PC-3 (cell line): ENCODE data around the gene ANXA6. TPM values are rescaled to one million over a fixed set of nuclear protein-coding genes. Genes with fewer than 3 reads are reported as not detected.

ENCODE experiments used
- ATAC-seq: fragments of 200-7000 bp; cut with Tn5 transposase; 2 replicates; pipeline ENCODE4 v1.9.1; 2020; ENCODE audit warnings: mild to moderate bottlenecking, moderate library complexity
- BruUV-seq: library from RNA; stranded (reverse); fragments of 400-500 nt; replicated peaks from 2 replicates; lab custom pipeline; 2021; lab: Mats Ljungman, UMichigan
- CTCF ChIA-PET: fragments of 300-600 bp; sonication (Branson Sonifier 250); formaldehyde crosslinking; loops from one replicate; lab custom pipeline; 2022; ENCODE audit warnings: antibody characterized with exemption; lab: Charles Lee
- POLR2A ChIA-PET: fragments of 300-600 bp; sonication (Branson Sonifier 250); formaldehyde crosslinking; loops from one replicate; lab custom pipeline; 2022; ENCODE audit warnings: antibody characterized with exemption; ENCODE audit not compliant: unreplicated experiment; lab: Charles Lee
- DNase-seq: peaks from one replicate; pipeline ENCODE4 v3.0.0-alpha.2; 2015
- H2AFZ ChIP-seq: fragments of 300-600 bp; sonication (generic); 2 replicates; pipeline ENCODE4 v1.6.0; 2016; ENCODE audit warnings: antibody characterized with exemption, low read length
- H3F3A ChIP-seq: fragments of 300-600 bp; sonication (generic); one replicate; pipeline ENCODE4 v1.6.0; 2017; ENCODE audit warnings: antibody characterized with exemption, low read length, control low read depth, mild to moderate bottlenecking; ENCODE audit not compliant: unreplicated experiment
- H3K27ac ChIP-seq: fragments of 300-600 bp; sonication (generic); 2 replicates; pipeline ENCODE4 v1.5.1; 2016; ENCODE audit warnings: mild to moderate bottlenecking, low read length
- H3K27me3 ChIP-seq: fragments of 300-600 bp; sonication (generic); 2 replicates; pipeline ENCODE4 v1.6.1; 2016; ENCODE audit warnings: low read length, mixed read lengths
- H3K36me3 ChIP-seq: fragments of 300-600 bp; sonication (generic); 2 replicates; pipeline ENCODE4 v1.6.1; 2016; ENCODE audit warnings: low read depth, mixed run types, low read length, mixed read lengths
- H3K4me1 ChIP-seq: fragments of 300-600 bp; sonication (generic); 2 replicates; pipeline ENCODE4 v1.5.1; 2016; ENCODE audit warnings: low read length; ENCODE audit not compliant: insufficient read depth
- H3K4me2 ChIP-seq: fragments of 300-600 bp; sonication (generic); 2 replicates; pipeline ENCODE4 v1.6.0; 2016; ENCODE audit warnings: low read length
- H3K4me3 ChIP-seq: fragments of 300-600 bp; sonication (generic); 2 replicates; pipeline ENCODE4 v1.5.1; 2016; ENCODE audit warnings: mild to moderate bottlenecking, low read length, mixed read lengths
- H3K79me2 ChIP-seq: fragments of 300-600 bp; sonication (generic); 2 replicates; pipeline ENCODE4 v1.6.1; 2017; ENCODE audit warnings: low read length, mixed read lengths
- H3K9ac ChIP-seq: fragments of 300-600 bp; sonication (generic); 2 replicates; pipeline ENCODE4 v1.6.0; 2016; ENCODE audit warnings: mild to moderate bottlenecking, low read length
- H3K9me2 ChIP-seq: fragments of 300-600 bp; sonication (generic); replicated peaks from 2 replicates; pipeline ENCODE4 v1.6.1; 2016; ENCODE audit warnings: mixed run types, low read length, mixed read lengths
- H3K9me3 ChIP-seq: fragments of 300-600 bp; sonication (generic); 2 replicates; pipeline ENCODE4 v1.6.1; 2016; ENCODE audit warnings: low read length, mixed read lengths
- H4K20me1 ChIP-seq: fragments of 300-600 bp; sonication (generic); 2 replicates; pipeline ENCODE4 v1.6.1; 2016; ENCODE audit warnings: low read length, mixed read lengths
- CTCF ChIP-seq: fragments of 300-600 bp; sonication (generic); conservative IDR thresholded peaks from 2 replicates; pipeline ENCODE4 v1.5.1; 2017; ENCODE audit warnings: antibody characterized with exemption, low read depth, mild to moderate bottlenecking, low read length
- EZH2 ChIP-seq: fragments of 300-600 bp; sonication (generic); IDR thresholded peaks from one replicate; pipeline ENCODE4 v1.6.1; 2017; ENCODE audit warnings: antibody characterized with exemption, mild to moderate bottlenecking, low read length; ENCODE audit not compliant: unreplicated experiment
- EZH2phosphoT487 ChIP-seq: fragments of 300-600 bp; sonication (generic); IDR thresholded peaks from 2 replicates; pipeline ENCODE4 v1.6.1; 2018; ENCODE audit warnings: mild to moderate bottlenecking, antibody characterized with exemption, low read length, borderline replicate concordance
- intact Hi-C: fragments of 100-400 bp; cut with micrococcal nuclease; formaldehyde crosslinking; loops from 2 replicates; pipeline ENCODE4 v1.9.0; 2023
- total RNA-seq: library from RNA; depleted of rRNA; stranded (reverse); fragments of >200 nt; gene quantifications from 2 replicates; pipeline ENCODE4 v1.2.3, GENCODE V29; 2014

The ANXA6 gene
- total RNA-seq, 1 experiment from 2014 or later = 122 TPM

- Histone ChIP-seq H3K4me2 (no peak overlapping the region), H3K4me3 (no peak overlapping the region), H3K27ac (no peak overlapping the region), H3K9me2 (no peaks in the 10 kb centered on the region), H3K9ac (no peak overlapping the region), H3K36me3 (peaks cover 17% of the 10 kb centered on the region), H4K20me1 (0 out of 2 replicates have a peak, but pooled peaks cover 3% of the 10 kb centered on the region), H3F3A (no peaks in the 10 kb centered on the region), H3K27me3 (no peaks in the 10 kb centered on the region), H3K79me2 (no peaks in the 10 kb centered on the region), H2AFZ (no peak overlapping the region), H3K4me1 (no peaks in the 10 kb centered on the region), H3K9me3 (no peaks in the 10 kb centered on the region)
- ATAC-seq (no peak), DNase-seq (no peak)
- BruUV-seq = no TSS peak
- intact Hi-C loops = no loop called here
- TF ChIP-seq CTCF = no peak
- TF ChIP-seq EZH2phosphoT487 = no peak
- no peak for TF ChIP-seq EZH2
- POLR2A ChIA-PET = no interaction called here
- CTCF ChIA-PET = no interaction called here
Measured at GRCh38 chr5:151118913-151119575, 38.5 kb downstream of the ANXA6 start.

DNA sequence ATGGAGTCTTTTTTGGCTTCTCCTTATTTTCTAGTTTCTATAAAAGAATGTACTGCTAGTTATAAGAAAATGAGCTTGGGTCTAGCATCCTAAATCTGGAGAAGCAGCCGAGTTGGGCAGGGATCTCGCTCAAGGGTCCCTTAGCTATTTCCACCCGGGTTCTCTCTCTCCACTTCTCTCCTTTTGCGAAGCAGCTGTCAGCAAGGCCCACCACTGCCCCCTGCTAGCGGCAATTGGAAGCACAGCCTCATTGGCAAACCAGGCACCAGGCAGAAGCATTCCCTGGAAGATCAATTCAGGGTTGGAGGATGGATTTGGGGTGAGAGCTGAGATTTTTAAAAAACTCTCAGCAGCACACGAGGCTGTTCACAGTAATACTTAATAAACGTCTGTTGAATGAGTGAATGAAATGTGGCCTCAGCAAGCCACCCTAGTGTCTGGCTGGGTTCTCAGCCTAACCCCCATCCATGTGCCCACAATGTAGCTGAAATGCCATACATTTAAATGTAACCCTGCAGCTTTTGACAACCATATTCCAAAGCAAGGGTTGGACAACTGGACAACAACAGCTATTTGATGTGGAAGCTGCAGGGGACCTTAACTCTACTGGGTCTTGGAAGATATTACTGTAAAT, 42.2 kb downstream of the ANXA6 start:
- Histone ChIP-seq H3K4me3 (no peak overlapping the region), H3K9me3 (no peaks in the 10 kb centered on the region), H3K9ac (no peak overlapping the region), H3K4me2 (no peak overlapping the region), H3K9me2 (no peaks in the 10 kb centered on the region), H3K27ac (no peak overlapping the region), H4K20me1 (0 out of 2 replicates have a peak, but pooled peaks cover 3% of the 10 kb centered on the region), H3K36me3 (peaks cover 7% of the 10 kb centered on the region; the same call in 1 of the 2 replicates), H3K4me1 (no peaks in the 10 kb centered on the region), H3K27me3 (no peaks in the 10 kb centered on the region), H3F3A (no peaks in the 10 kb centered on the region), H3K79me2 (no peaks in the 10 kb centered on the region), H2AFZ (no peak overlapping the region)
- intact Hi-C loops = loop anchor here (1.0 kb wide), 3 partner anchors 64 to 314 kb away; no protein-coding TSS in a partner anchor
- ATAC-seq (peak; percentile 86), DNase-seq (peak; percentile 77)
- CTCF ChIA-PET = interaction anchor here (0.5 to 2.1 kb wide), 12 partner anchors 32 to 630 kb away, joined by 3 to 27 read pairs (median 4); no protein-coding TSS in a partner anchor
- TF ChIP-seq EZH2phosphoT487 (no peak), CTCF (peak; percentile 97), EZH2 (no peak)
- BruUV-seq = no TSS peak
- POLR2A ChIA-PET = interaction anchor here (0.6 kb wide), 1 partner anchor 50 kb away, joined by 3 read pairs; no protein-coding TSS in a partner anchor
